MCF 10A (cell line): ENCODE data around the gene CTSO. TPM values are rescaled to one million over a fixed set of nuclear protein-coding genes. Genes with fewer than 3 reads are reported as not detected.

Source experiments
- BruUV-seq: library from RNA; stranded (reverse); fragments of 400-500 nt; replicated peaks from 2 replicates; lab custom pipeline; 2021; lab: Mats Ljungman, UMichigan
- CTCF ChIA-PET: fragments of 300-600 bp; sonication (Branson Sonifier 250); formaldehyde crosslinking; extraction: SDS; loops from one replicate; lab custom pipeline; 2021; ENCODE audit warnings: antibody characterized with exemption, inconsistent platforms; lab: Yijun Ruan, JAX
- POLR2A ChIA-PET: fragments of 300-600, 350-650 bp; sonication (Branson Sonifier 250); formaldehyde crosslinking; extraction: SDS; loops from one replicate; lab custom pipeline; 2020; ENCODE audit warnings: antibody characterized with exemption, inconsistent platforms; lab: Yijun Ruan, JAX
- DNase-seq: peaks from one replicate; pipeline ENCODE4 v3.0.0-alpha.2; 2018; ENCODE audit not compliant: unreplicated experiment
- H3K27ac Mint-ChIP-seq: one replicate; pipeline ENCODE4 v1.8.0; 2022; ENCODE audit warnings: mild to moderate bottlenecking, low read depth, mixed read lengths; ENCODE audit not compliant: unreplicated experiment
- H3K27me3 Mint-ChIP-seq: one replicate; pipeline ENCODE4 v1.8.0; 2022; ENCODE audit warnings: mixed read lengths; ENCODE audit not compliant: insufficient read depth, unreplicated experiment
- H3K36me3 Mint-ChIP-seq: one replicate; pipeline ENCODE4 v1.8.0; 2022; ENCODE audit warnings: mild to moderate bottlenecking, moderate library complexity, mixed read lengths; ENCODE audit not compliant: insufficient read depth, unreplicated experiment
- H3K4me1 Mint-ChIP-seq: one replicate; pipeline ENCODE4 v1.8.0; 2022; ENCODE audit warnings: mixed read lengths; ENCODE audit not compliant: insufficient read depth, unreplicated experiment
- H3K4me3 Mint-ChIP-seq: one replicate; pipeline ENCODE4 v1.8.0; 2022; ENCODE audit warnings: mild to moderate bottlenecking, moderate library complexity, mixed read lengths; ENCODE audit not compliant: unreplicated experiment
- H3K9me3 Mint-ChIP-seq: one replicate; pipeline ENCODE4 v1.8.0; 2022; ENCODE audit warnings: mixed read lengths; ENCODE audit not compliant: unreplicated experiment
- CTCF ChIP-seq: fragments of 200-600 bp; IDR thresholded peaks from one replicate; pipeline ENCODE4 v1.8.0; 2022; ENCODE audit warnings: antibody characterized with exemption, mild to moderate bottlenecking; ENCODE audit not compliant: unreplicated experiment
- intact Hi-C: fragments of 100-400 bp; cut with micrococcal nuclease; formaldehyde crosslinking; loops from 2 replicates; pipeline ENCODE4 v1.14.1; 2022
- total RNA-seq: library from RNA; stranded (reverse); gene quantifications from 2 replicates; pipeline ENCODE4 v1.2.3, GENCODE V29; 2022

CTSO gene
- total RNA-seq, 1 experiment from 2014 or later: 2.3 TPM

DNA sequence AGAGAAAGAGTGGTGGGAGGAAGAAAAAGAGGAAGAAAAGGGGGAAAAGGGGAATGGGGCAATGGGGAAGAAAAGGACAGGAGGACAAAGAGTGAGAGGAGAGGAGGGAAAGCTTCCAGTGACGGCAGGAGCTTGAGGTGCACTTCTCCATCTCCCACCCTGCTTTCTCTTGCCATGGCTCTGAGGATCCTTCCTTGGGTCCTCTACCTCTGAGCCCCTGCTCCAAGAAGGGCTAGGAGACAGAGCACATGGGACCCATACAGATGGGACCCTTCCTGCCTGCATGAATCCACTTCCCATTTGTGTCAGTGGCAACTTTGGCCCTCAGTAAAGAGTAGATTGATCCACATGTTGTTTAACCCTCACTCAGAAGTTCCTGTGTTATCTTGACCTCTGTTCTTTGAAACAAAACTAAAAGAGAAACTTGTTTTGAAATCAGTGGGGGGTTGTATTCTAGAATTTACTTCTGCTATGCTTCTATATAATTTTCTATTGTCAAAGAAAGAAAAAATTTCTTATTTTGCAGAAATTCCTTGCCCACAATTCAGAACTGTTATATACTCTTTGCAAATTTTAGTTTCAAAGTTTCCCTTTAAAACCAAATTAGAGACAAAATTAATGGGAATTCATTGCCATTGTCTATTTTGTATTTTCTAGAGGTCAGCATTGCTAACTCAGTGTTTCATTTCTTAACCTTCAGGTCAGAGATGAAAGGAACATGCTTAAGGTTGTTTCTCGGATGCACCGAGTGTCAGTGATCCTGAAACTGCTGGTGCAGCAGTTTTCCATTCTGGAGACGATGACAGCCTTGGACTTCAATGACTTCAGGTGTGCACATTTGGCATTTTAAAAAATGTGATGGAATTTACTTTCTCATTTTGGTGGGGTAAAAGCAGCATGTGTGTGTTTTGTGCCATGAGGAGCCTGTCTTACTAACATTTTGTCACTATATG is 45.2 kb downstream of the CTSO start:
- BruUV-seq: no TSS peak
- POLR2A ChIA-PET: no interaction called here
- DNase-seq: no peak

GRCh38 chr4:155907556-155907955 is 46.1 kb downstream of the CTSO start:
- no peak overlapping the region for H3K4me3 Mint-ChIP-seq
- no peaks in the 10 kb centered on the region for H3K36me3 Mint-ChIP-seq
- DNase-seq: no peak
- no peaks in the 10 kb centered on the region for H3K9me3 Mint-ChIP-seq
- intact Hi-C loops: no loop called here
- H3K27me3 Mint-ChIP-seq: no peaks in the 10 kb centered on the region
- H3K27ac Mint-ChIP-seq: no peak overlapping the region
- ChIA-PET CTCF (no interaction called here), POLR2A (interaction anchor here (0.6 kb wide), 1 partner anchor 63 kb away, joined by 4 read pairs; no protein-coding TSS in a partner anchor)
- no peak for TF ChIP-seq CTCF
- BruUV-seq: no TSS peak
- H3K4me1 Mint-ChIP-seq: peaks cover 9% of the 10 kb centered on the region

More for the DNA sequence above, 45.2 kb downstream of the CTSO start:
- H3K36me3 Mint-ChIP-seq: no peaks in the 10 kb centered on the region
- no peak for TF ChIP-seq CTCF
- intact Hi-C loops: no loop called here
- H3K4me1 Mint-ChIP-seq: peaks cover 9% of the 10 kb centered on the region
- no peaks in the 10 kb centered on the region for H3K27me3 Mint-ChIP-seq
- CTCF ChIA-PET: no interaction called here
- H3K4me3 Mint-ChIP-seq: no peak overlapping the region
- no peak overlapping the region for H3K27ac Mint-ChIP-seq
- no peaks in the 10 kb centered on the region for H3K9me3 Mint-ChIP-seq

DNA sequence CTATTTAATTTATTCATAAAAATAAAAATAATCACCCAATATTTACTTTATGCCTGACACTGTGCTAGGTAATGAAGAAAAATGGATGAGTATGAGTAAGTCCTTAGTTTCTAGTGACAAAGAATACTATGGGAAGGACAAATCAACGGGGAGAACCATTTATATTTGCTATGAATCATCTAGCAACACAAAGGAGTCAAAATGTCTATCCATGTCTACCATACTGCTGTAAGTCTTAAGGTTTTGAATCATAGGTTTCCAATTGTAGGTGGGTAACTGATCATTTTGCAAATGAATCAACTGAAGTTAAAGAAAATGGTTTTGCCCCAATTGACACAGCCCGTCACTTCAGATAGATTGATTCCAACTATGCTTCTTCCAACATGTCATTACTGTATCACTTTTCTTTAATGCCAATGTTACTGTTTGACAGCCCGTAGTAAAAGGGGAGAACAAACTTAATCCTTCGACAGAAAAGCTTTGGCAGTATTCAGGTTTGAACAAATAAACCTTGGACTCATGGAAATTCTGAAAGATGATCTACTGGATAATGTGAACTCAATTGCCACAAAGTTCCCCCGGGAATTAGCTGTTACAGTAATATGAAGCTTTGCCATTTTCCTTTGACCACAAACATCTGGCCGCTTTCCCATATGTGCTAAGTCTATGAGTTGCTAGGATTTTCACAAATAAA is 47.0 kb downstream of the CTSO start:
- Mint-ChIP-seq H3K4me3 (no peak overlapping the region), H3K4me1 (peaks cover 9% of the 10 kb centered on the region), H3K9me3 (no peaks in the 10 kb centered on the region), H3K27me3 (no peaks in the 10 kb centered on the region), H3K36me3 (no peaks in the 10 kb centered on the region), H3K27ac (no peak overlapping the region)
- intact Hi-C loops: no loop called here
- CTCF ChIA-PET: no interaction called here
- TF ChIP-seq CTCF: no peak
- peak; percentile 94 for DNase-seq
- POLR2A ChIA-PET: interaction anchor here (0.6 kb wide), 2 partner anchors 17 to 62 kb away, joined by 3 to 4 read pairs; no protein-coding TSS in a partner anchor
- no TSS peak for BruUV-seq

DNA sequence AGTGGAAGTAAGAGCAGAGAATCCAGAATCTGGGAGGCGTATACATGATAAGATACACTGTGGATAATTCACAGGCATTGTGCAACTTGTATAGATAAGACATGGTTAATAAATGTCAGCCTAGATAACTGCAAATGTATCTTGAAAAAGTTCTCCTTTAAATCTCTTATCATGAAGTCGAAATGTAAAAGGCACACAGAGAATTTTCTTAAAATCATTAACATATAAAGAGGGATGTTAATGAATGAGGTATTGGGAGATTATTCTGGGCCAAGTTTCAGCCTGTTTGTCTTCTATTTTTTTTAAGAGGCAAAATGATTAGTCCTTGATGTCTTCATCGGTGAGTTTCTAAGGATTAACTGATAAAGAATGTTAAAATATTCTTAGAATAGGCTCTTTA is 49.3 kb downstream of the CTSO start:
- Mint-ChIP-seq H3K27ac (no peak overlapping the region), H3K4me3 (no peak overlapping the region), H3K4me1 (peaks cover 19% of the 10 kb centered on the region), H3K36me3 (no peaks in the 10 kb centered on the region), H3K27me3 (no peaks in the 10 kb centered on the region), H3K9me3 (no peaks in the 10 kb centered on the region)
- DNase-seq: no peak
- no TSS peak for BruUV-seq
- intact Hi-C loops: no loop called here
- POLR2A ChIA-PET: no interaction called here
- no peak for TF ChIP-seq CTCF
- CTCF ChIA-PET: no interaction called here
